Middle frontal gyrus (tissue), 1 donor: ENCODE data around the gene CBX5.

Experiments used
- DNase-seq: peaks from one replicate; pipeline ENCODE4 v3.0.0-alpha.2; 2015; ENCODE audit warnings: low spot score; ENCODE audit errors: extremely low spot score

The CBX5 gene

GRCh38 chr12:54227376-54227775 is 52.5 kb downstream of the CBX5 start:
- DNase-seq, result no peak

DNA sequence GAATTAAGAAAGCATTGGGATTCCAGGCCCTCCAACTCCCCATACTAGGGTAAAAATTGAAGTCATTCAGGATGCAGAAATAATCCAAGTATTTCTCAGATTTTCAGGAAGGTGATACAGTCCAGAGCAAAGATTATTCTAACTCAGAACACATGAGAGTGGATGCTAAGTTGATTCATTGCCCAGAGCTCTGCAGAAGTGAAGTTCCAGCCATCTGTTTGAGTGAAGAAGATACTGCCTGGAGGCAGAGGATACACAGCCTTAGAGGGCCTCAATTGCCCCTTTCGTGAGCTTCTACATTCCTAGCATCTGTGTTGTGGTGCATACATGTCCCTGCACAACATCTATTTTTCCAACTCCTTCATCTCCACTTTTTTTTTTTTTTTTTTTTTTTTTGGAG is 54.3 kb downstream of the CBX5 start:
- no peak for DNase-seq

DNA sequence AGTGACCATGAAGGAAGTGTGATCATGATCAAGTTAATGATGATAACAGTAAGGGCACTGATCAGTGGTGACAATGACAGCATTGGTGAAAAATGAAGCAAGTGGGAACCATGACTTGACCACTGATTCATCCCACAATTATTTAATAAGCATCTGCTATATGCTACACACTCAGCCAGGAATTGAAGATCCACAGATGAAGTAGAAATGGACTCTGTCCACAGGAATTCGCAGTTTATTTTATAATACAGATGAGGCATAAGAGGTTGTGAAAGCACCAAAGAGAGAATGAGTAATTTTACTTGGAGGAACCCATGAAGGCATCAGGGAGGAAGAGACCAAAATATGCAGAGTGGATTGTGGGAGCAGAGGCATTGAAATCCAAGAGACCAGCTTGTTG is 57.3 kb downstream of the CBX5 start:
- DNase-seq, result no peak

DNA sequence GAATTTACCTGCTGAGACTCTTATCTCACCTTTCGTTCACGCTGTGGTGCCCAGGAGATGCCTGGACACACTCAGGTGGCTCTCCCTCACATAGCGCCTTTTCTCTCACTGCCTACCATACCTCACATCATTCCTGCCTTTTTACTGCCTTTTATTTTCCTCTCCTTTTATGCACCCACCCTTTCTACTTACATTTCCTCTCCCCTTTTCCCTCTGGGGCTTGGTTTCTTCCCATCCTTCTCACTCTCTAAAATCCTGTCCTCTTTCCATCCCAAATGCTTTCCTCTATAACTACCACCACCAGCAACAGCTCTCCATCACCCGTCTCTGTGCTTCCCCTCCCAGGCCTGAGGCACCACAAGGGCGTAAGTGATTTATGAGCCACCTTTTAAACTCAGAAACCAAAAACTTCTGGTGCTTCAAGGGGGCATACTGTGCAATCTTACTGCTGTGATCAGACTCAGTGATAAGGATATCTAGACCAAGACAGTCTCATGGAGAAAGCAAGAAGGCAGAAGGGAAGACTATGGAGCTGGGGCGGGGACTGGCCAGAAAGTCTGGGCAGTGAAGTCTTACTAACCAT is 58.4 kb downstream of the CBX5 start:
- no peak for DNase-seq

DNA sequence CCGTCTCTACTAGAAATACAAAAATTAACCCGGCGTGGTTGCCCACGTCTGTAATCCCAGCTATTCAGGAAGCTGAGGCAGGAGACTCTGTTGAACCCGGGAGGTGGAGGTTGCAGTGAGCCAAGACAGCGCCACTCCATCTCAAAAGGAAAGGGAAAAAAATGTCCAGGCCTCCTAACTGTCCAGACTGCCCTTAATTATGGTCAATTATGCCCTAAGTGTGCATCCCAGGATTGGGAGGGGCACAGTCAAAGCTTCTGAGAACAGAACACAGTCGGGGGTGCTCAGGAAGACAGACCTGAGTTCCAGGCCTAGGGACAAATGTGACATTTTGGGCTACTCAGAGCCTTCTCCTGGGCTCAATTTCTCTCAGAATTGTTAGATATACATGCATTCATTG is 59.4 kb downstream of the CBX5 start:
- no peak for DNase-seq

- peak; percentile 33 for DNase-seq
Measured at GRCh38 chr12:54220092-54220557, 59.8 kb downstream of the CBX5 start.

GRCh38 chr12:54217774-54218241 is 62.1 kb downstream of the CBX5 start:
- peak; percentile 48 for DNase-seq

- peak; percentile 66 for DNase-seq
Measured at GRCh38 chr12:54216797-54217661, 62.9 kb downstream of the CBX5 start.

- no peak for DNase-seq
Measured at GRCh38 chr12:54215989-54216796, 63.7 kb downstream of the CBX5 start.

- peak; percentile 74 for DNase-seq
Measured at GRCh38 chr12:54214553-54215406, 65.1 kb downstream of the CBX5 start.

DNA sequence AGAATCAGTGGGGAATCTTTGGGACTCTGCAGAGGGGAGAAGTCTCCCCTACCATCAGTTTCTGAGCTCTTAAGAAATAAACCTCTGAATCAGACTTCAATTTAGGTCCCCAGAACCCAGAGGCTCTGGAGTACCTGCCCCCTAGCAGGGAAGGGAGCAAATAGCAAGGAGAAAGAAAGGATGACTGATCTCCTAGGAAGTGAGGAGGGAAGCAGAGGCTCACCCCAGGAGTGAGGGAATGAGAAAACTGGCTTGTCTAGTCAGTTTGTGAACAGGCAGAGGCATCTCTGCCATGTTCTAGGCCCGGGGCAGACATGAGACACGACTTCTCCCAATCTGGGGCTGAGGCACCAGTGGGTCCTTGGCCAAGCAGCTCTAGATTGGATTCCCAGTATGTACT is 66.8 kb downstream of the CBX5 start:
- DNase-seq, result no peak

DNA sequence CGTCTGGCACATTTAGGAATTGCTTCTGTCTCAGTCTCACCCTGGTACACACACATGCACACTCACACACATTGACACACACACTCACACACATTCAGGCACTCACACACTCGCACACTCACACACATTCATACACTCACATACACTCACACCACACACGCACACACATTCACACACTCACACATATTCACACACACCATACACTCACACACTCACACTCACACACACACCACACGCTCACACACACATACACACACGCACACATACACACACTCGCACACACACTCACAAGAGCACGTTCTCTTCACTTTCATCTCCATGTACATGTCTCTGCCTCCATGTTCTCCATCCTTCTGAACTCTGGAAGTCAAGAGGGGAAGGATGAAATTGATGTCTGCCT is 68.0 kb downstream of the CBX5 start:
- no peak for DNase-seq

DNA sequence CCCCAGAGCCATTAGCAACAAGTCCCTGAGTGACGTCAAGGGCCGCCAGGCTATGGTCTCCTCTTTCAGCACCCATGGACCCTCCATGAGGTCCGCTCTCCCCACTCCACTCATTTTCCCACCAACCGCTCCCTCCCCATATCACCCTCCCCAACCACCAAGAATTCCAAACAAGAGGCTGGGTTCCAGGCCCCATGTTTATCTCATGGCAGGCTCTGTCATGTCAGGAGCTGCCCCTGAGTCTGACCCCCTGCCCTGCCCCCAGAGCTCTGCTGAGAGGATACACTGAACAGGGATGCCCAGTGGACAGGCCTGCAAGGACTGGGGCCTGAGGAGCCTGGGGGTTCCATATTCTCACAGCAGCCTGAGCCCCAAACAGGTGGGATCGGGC is 69.5 kb downstream of the CBX5 start:
- DNase-seq, result no peak

DNA sequence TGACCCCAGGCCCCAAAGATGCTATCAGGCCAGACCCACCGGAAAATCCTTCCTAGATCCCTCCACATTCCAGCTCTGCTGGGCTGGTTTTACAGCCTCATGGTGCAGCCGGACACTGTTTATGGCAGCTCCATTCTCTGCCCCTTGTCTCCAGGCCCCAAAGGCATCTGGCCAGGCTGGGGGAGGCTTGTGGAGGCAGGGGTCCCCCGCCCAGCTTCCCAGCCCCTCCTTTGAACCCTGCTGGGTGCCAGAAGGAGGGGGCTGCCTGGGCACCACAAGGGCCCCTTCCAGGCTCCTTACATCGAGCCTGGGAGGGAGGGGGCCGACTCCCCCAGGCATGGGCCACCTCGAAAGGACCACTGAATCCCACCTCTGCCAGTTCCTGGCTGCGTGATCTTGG is 71.3 kb downstream of the CBX5 start:
- no peak for DNase-seq

DNA sequence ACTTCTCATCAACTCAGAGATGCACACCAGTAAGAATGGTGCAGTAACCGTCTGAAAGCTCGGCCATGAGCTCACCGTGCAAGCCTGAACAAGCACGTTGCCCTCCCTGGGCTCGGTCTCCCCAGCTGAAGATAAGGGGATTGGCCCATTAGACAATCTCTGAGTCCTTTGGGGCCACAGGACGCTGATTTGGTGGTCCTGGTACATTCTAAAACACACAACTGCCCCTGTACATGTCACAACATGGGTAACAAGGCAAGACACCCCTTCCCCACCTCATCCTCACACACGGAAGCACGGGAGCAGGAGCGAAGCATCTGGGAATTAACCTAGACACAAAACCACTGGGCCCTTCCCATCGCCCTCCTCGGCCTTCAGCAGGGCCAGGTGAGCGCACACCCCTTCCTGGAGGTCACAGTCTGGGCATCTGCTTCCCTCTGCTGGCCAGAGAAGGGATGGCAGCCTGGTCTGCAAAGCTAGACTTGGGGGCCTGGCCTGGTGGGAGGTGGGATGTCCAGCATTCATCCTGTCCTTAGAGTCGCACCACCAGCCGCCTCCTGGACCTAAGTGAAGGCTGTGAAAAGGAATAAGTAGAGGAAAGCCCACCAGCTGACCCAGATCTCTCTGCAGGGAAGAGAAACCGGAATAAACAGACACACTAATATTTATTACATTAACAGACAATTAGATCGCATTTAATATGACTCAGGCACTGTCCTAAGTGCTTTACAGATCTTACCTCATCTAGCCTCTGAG is 72.2 kb downstream of the CBX5 start:
- no peak for DNase-seq

GRCh38 chr12:54206791-54207190 is 73.1 kb downstream of the CBX5 start:
- DNase-seq, result no peak

DNA sequence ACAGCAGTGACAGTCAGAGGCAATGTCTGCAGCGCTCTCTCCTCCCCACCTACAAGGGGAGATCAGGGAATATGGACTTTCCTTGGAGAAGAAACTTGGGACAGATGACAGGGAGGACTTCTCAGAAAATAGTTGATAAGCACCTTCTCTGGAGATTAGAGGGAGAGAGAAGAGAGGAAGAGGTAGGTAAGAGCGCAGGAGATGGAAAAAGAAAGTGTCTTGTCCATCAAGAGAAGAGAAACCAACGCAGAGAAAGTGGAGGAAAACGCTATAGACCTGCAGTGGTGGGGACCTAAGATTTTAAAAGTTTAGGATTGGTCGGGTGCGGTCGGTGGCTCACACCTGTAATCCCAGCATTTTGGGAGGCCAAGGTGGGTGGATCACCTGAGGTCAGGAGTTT is 75.6 kb downstream of the CBX5 start:
- no peak for DNase-seq

GRCh38 chr12:54201001-54201794 is 78.7 kb downstream of the CBX5 start:
- no peak for DNase-seq

DNA sequence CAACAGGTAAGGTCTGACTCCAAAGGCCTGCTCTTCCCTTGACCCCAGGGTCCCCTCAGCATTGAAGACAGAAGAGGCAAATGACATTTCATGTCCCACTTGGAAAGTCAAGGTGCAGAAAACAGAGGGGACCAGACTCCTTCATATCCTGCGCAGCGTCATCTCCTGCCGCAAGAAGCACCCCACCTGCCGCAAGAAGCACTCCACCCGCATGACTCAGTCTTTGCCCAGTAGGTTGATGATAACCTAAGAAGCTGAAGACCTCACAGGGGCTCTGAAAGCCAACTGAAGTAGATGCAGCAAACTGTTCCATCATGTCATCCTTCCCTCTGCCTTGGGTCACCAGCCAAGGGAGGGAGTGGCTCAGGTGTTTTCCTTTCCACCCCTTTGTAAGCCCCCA is 79.5 kb downstream of the CBX5 start:
- DNase-seq, result no peak

DNA sequence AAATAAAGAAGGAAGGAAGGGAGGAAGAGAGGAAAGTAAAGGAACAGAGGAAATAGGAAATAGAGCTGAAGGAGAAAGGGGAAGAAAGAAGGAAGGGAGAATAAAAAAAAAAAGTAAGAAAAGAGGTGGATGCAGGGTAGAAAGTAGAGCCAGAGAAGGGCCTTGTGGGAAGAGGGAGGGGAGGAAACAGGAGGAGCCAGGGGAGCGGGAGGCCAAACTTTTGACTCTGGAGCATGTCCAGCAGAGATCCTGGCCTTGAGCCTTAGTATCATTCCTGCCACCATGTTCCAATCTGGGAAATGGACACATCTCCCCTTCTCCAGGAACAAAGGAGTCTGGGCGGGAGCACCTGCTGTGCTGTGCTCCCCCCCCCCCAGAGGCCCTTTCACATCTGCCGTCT is 80.0 kb downstream of the CBX5 start:
- no peak for DNase-seq
